Peyer's patch (tissue), 4 donors: ENCODE data around the gene JAKMIP3. TPM values are rescaled to one million over a fixed set of nuclear protein-coding genes. Genes with fewer than 3 reads are reported as not detected.

Source experiments
- DNase-seq, 3 donors: peaks; one replicate each; pipeline ENCODE4 v3.0.0-alpha.2; 2017 to 2019
- H3K27ac ChIP-seq, 4 donors: fragments of 200-600 bp; sonication (generic); one replicate each; pipeline ENCODE4 v1.5.1; 2016 to 2019
- H3K27me3 ChIP-seq, 2 donors: fragments of 200-600 bp; sonication (generic); one replicate each; pipeline ENCODE4 v1.5.1; 2019
- H3K36me3 ChIP-seq, 3 donors: fragments of 200-600 bp; sonication (generic); one replicate each; pipeline ENCODE4 v1.5.1; 2016 to 2019
- H3K4me1 ChIP-seq, 4 donors: fragments of 200-600 bp; sonication (generic); one replicate each; pipeline ENCODE4 v1.5.1; 2016 to 2019
- H3K4me3 ChIP-seq, 4 donors: fragments of 200-600 bp; sonication (generic); 1 replicate in 3 of 4; 2 replicates in 1 of 4; pipeline ENCODE4 v1.5.1; 2016 to 2019; ENCODE audit warnings: mild to moderate bottlenecking in 1 of 4
- H3K9me3 ChIP-seq, 4 donors: fragments of 200-600 bp; sonication (generic); one replicate each; pipeline ENCODE4 v1.5.1; 2016 to 2019; ENCODE audit warnings: mild to moderate bottlenecking in 1 of 4
- POLR2A ChIP-seq, 2 donors: fragments of 450-650 bp; IDR thresholded peaks; one replicate each; pipeline ENCODE4 v1.5.1; 2017; ENCODE audit warnings: antibody characterized with exemption in 2 of 2, mild to moderate bottlenecking in 2 of 2, moderate library complexity in 2 of 2
- total RNA-seq, 4 donors: library from RNA; depleted of rRNA; stranded (reverse); fragments of >200 nt; gene quantifications; one replicate each; pipeline ENCODE4 v1.1.0, GENCODE V29; 2016
- TF ChIP-seq, protein P1 (sequence below), 6 experiments: fragments of 450-650 bp in 4 of 6; fragments of 200-600 bp in 2 of 6; sonication (generic) in 1 of 6; IDR thresholded peaks; one replicate each; pipeline ENCODE4 v1.5.1; 2017 to 2019; ENCODE audit warnings: antibody characterized with exemption in 6 of 6, mild to moderate bottlenecking in 3 of 6, moderate library complexity in 1 of 6

JAKMIP3 gene
- total RNA-seq, 4 donors from 2014 or later, result 0.18 to 2.5 (median 0.23) TPM

DNA sequence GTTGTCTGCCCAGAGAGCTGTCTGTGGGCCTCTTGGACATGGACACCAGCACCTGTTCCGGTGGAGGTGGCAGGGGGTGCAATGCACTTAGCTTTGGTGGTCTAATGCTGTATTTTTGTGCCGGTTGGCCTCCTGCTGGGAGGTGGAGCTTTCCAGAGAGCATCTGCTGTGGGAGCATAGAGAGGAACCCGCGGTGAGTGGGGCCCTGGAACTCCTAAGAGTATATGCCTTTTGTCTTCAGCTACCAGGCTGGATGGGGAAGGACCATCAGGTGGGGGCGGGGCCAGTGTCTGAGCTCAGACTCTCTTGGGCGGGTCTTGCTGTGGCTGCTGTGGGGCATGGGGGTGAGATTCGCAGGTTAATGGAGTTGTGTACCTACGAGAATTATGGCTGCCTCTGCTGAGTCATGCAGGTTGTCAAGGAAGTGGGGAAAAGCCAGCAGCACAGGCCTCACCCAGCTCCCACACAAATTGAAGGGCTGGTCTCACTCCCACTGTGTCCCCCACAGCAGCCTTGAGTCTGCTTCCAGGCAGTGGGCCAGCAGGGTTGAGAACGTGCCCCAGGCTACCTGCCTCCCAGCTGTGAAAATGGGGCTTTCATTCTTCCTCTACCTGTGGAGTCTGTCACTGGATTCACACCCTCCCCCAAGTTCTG, 29.0 kb downstream of the JAKMIP3 start:
- H3K36me3 ChIP-seq, result no peaks in the 10 kb centered on the region
- no peaks in the 10 kb centered on the region for H3K9me3 ChIP-seq
- no peak for DNase-seq
- TF ChIP-seq POLR2A (IDR thresholded peaks at IDR 0.05), result no peak
- TF ChIP-seq, protein P1, sequence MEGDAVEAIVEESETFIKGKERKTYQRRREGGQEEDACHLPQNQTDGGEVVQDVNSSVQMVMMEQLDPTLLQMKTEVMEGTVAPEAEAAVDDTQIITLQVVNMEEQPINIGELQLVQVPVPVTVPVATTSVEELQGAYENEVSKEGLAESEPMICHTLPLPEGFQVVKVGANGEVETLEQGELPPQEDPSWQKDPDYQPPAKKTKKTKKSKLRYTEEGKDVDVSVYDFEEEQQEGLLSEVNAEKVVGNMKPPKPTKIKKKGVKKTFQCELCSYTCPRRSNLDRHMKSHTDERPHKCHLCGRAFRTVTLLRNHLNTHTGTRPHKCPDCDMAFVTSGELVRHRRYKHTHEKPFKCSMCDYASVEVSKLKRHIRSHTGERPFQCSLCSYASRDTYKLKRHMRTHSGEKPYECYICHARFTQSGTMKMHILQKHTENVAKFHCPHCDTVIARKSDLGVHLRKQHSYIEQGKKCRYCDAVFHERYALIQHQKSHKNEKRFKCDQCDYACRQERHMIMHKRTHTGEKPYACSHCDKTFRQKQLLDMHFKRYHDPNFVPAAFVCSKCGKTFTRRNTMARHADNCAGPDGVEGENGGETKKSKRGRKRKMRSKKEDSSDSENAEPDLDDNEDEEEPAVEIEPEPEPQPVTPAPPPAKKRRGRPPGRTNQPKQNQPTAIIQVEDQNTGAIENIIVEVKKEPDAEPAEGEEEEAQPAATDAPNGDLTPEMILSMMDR (IDR thresholded peaks at IDR 0.05), result no peak
- no peaks in the 10 kb centered on the region for H3K4me1 ChIP-seq
- no peak overlapping the region for H3K4me3 ChIP-seq
- H3K27ac ChIP-seq, result no peak overlapping the region
- no peaks in the 10 kb centered on the region for H3K27me3 ChIP-seq

DNA sequence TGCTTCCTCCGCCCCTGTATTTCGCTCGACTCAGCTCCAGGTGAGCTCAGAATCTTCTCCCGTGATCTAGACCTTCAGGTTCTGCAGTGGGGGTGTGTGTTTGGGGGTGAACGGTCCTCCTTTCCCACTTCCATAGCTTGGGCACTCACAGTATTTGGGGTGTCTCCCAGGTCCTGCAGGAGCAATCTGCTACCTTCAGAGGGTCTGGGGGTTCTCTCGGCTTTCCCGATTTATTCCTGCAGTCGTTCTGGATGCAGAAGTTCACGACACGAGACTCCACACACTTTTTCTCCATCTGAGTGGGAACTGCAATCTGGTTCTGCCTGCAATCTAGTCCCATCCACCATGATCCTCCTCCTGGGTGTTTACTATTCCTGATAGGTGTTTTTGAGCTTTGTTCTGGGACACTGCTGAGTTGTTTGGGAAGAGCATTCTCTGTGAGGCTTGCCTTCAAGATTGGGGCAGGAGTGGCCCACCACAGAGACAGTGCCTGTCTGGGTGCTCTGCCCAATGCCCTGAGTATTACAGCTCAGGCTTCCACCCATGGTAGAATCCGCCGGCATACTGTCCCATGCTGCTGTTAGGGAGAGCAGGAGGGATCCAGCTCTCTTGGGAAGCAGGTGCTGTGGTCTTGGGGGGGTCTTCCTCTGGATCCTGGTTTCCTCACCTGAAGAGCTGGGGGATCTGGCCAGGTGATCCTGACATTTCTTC, 29.8 kb downstream of the JAKMIP3 start:
- Histone ChIP-seq H3K9me3 (no peaks in the 10 kb centered on the region), H3K4me1 (no peaks in the 10 kb centered on the region), H3K36me3 (no peaks in the 10 kb centered on the region), H3K4me3 (no peak overlapping the region), H3K27me3 (no peaks in the 10 kb centered on the region), H3K27ac (no peak overlapping the region)
- TF ChIP-seq, protein P1 (IDR thresholded peaks at IDR 0.05), result no peak
- no peak for TF ChIP-seq POLR2A (IDR thresholded peaks at IDR 0.05)
- DNase-seq, result no peak

DNA sequence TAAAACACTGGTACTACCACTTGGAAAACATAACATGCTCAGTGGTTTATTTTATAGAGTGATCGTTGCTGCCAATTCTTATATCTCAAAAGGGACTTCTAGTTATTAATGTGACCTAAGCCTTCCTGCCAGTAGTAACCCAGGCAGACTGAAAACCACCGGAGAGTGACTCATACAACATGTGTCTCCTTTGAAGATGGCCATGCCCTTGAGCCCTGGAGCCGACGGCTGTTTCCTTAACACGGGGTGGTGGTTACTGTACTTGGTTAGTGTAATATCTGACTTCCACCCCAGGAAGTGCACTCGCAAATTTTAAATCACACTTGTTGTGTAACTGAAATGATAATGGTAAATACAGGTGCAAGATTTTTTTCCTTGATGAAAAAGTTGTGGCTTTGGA, 30.5 kb downstream of the JAKMIP3 start:
- no peak for DNase-seq
- Histone ChIP-seq H3K4me3 (no peak overlapping the region), H3K36me3 (no peaks in the 10 kb centered on the region), H3K27me3 (no peaks in the 10 kb centered on the region), H3K9me3 (no peaks in the 10 kb centered on the region), H3K27ac (no peak overlapping the region), H3K4me1 (no peaks in the 10 kb centered on the region)
- TF ChIP-seq POLR2A (IDR thresholded peaks at IDR 0.05), result no peak
- TF ChIP-seq, protein P1 (IDR thresholded peaks at IDR 0.05), result no peak

DNA sequence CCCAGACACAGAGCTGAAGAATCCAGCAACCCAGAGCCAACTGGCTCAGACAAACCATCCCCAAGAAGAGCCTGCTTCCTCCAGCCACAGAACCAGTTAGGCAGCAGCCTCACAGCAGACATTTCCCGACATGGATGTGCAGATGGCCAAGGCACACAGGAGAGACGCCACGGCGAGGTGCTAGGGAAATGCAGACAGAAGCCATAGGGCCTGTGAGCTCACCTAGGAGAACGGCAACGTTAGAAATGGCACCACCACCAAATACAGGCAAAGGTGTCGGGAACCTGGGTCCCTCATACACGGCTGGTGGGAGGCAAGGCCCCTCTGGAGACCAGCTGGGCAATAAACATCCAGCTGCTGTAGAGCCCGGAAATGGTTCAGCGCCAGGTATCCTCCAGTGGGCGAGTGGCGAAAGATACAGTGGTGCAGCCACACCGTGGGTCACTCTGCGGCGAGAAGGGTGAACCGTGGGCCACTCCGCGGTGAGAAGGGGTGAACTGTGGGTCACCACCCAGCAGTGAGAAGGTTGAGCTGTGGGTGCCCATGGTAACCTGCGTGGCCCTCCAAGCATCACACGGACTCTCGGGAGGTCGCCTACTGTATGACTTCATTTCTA, 31.2 kb downstream of the JAKMIP3 start:
- DNase-seq, result no peak

DNA sequence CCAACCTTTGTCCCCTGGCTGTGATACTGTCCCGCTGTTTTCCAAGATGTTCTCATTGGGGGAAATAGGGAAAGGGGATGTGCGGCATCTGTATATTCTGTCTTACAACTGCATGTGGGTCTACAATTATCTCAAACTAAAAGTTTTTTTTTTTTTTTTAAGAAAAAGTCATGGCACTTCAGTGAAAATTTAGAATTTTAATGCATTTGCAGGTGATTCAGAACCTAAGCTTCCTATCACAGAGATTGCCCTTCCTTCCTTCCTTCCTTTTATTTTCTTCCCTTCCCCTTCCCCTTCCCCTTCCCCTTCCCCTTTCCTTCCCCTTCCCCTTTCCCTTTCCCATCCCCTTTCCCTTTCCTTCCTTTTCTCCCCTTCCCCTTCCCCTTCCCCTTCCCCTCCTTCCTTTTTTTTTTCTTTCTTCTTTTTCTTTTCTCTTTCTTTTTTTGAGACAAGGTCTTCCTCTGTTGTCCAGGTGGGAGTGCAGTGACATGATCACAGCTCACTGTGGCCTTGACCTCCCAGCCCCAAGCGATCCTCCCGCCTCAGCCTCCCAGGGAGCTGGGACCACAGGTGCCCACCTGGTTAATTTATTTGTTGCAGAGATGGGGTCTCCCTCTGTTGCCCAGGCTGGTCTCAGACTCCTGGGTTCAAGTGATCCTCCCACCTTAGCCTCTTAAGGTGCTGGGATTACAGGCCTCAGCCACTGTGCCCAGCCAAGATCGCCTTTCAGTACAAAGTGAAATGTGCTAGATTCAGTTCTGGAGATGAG, 32.0 kb downstream of the JAKMIP3 start:
- H3K4me1 ChIP-seq, result no peaks in the 10 kb centered on the region
- no peak overlapping the region for H3K27ac ChIP-seq
- H3K4me3 ChIP-seq, result no peak overlapping the region
- DNase-seq, result no peak
- TF ChIP-seq, protein P1 (IDR thresholded peaks at IDR 0.05), result no peak
- TF ChIP-seq POLR2A (IDR thresholded peaks at IDR 0.05), result no peak
- no peaks in the 10 kb centered on the region for H3K36me3 ChIP-seq
- no peaks in the 10 kb centered on the region for H3K27me3 ChIP-seq
- no peaks in the 10 kb centered on the region for H3K9me3 ChIP-seq

More for the DNA sequence above, 31.2 kb downstream of the JAKMIP3 start:
- H3K4me3 ChIP-seq, result no peak overlapping the region
- TF ChIP-seq, protein P1 (IDR thresholded peaks at IDR 0.05), result no peak
- no peak for TF ChIP-seq POLR2A (IDR thresholded peaks at IDR 0.05)
- H3K36me3 ChIP-seq, result no peaks in the 10 kb centered on the region
- H3K9me3 ChIP-seq, result no peaks in the 10 kb centered on the region
- H3K27ac ChIP-seq, result no peak overlapping the region
- no peaks in the 10 kb centered on the region for H3K4me1 ChIP-seq
- no peaks in the 10 kb centered on the region for H3K27me3 ChIP-seq
